Measurements from ENCODE around the gene TMC1.

Gene TMC1

GRCh38 chr9:72576087-72576486 is 54.7 kb downstream of the TMC1 start:
- Histone ChIP-seq H4K20me1 (ENCODE audit: insufficient read depth, low read length, poor library complexity, severe bottlenecking) (no peaks in the 10 kb centered on the region), H3K4me3 (ENCODE audit: low read length, poor library complexity, severe bottlenecking) (no peak overlapping the region), H2AFZ (ENCODE audit: low read length) (no peak overlapping the region), H3K4me2 (ENCODE audit: low read depth, low read length, poor library complexity, severe bottlenecking) (no peak overlapping the region), H3K79me2 (ENCODE audit: insufficient read depth, low read length) (no peaks in the 10 kb centered on the region), H3K9ac (ENCODE audit: low read depth, low read length, poor library complexity, severe bottlenecking) (no peak overlapping the region), H3K9me2 (replicated peaks; ENCODE audit: low read depth, low read length) (no peaks in the 10 kb centered on the region), H3K36me3 (ENCODE audit: insufficient read depth, low read length) (no peaks in the 10 kb centered on the region), H3K9me3 (ENCODE audit: insufficient read depth, low read depth, low read length) (no peaks in the 10 kb centered on the region), H3K4me1 (ENCODE audit: insufficient read depth, low read length, poor library complexity, severe bottlenecking) (no peaks in the 10 kb centered on the region), H3K27me3 (ENCODE audit: insufficient read depth, low read length, poor library complexity, severe bottlenecking) (no peaks in the 10 kb centered on the region), H3F3A (ENCODE audit: low read depth) (no peaks in the 10 kb centered on the region)
- TF ChIP-seq EZH2phosphoT487 (IDR thresholded peaks at IDR 0.05; ENCODE audit: borderline replicate concordance) (no peak), CTCF (conservative IDR thresholded peaks at IDR 0.05; ENCODE audit: low read length) (no peak)

GRCh38 chr9:72577212-72577753 is 55.9 kb downstream of the TMC1 start:
- TF ChIP-seq CTCF (conservative IDR thresholded peaks at IDR 0.05; ENCODE audit: low read length) (no peak), EZH2phosphoT487 (IDR thresholded peaks at IDR 0.05; ENCODE audit: borderline replicate concordance) (no peak)
- Histone ChIP-seq H3K79me2 (ENCODE audit: insufficient read depth, low read length) (no peaks in the 10 kb centered on the region), H3K4me3 (ENCODE audit: low read length, poor library complexity, severe bottlenecking) (no peak overlapping the region), H3K27me3 (ENCODE audit: insufficient read depth, low read length, poor library complexity, severe bottlenecking) (no peaks in the 10 kb centered on the region), H3K9ac (ENCODE audit: low read depth, low read length, poor library complexity, severe bottlenecking) (no peak overlapping the region), H2AFZ (ENCODE audit: low read length) (no peak overlapping the region), H4K20me1 (ENCODE audit: insufficient read depth, low read length, poor library complexity, severe bottlenecking) (no peaks in the 10 kb centered on the region), H3K4me2 (ENCODE audit: low read depth, low read length, poor library complexity, severe bottlenecking) (no peak overlapping the region), H3K9me2 (replicated peaks; ENCODE audit: low read depth, low read length) (no peaks in the 10 kb centered on the region), H3F3A (ENCODE audit: low read depth) (no peaks in the 10 kb centered on the region), H3K4me1 (ENCODE audit: insufficient read depth, low read length, poor library complexity, severe bottlenecking) (no peaks in the 10 kb centered on the region), H3K9me3 (ENCODE audit: insufficient read depth, low read depth, low read length) (no peaks in the 10 kb centered on the region), H3K36me3 (ENCODE audit: insufficient read depth, low read length) (no peaks in the 10 kb centered on the region)

DNA sequence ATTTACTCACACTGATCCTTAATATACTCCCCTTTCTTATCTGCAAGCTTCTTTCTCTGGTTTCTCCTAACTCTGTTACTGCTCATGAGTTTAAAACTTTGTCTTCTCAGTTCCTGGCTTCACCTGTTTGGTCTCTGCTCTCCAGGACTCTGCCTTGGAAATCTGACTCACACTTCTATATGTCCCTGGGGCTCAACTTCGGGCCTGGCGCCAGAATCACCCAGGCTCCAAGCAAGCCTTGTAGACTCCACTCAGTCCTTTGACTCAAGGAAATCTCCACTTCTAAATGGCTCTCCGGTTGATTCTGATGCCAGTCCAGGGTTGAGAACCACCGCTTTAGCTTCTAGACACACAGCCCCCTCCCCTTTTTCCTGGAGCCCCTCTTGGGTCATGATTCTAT is 57.8 kb downstream of the TMC1 start:
- Histone ChIP-seq H3K27me3 (ENCODE audit: insufficient read depth, low read length, poor library complexity, severe bottlenecking) (no peaks in the 10 kb centered on the region), H3K4me1 (ENCODE audit: insufficient read depth, low read length, poor library complexity, severe bottlenecking) (no peaks in the 10 kb centered on the region), H3K4me2 (ENCODE audit: low read depth, low read length, poor library complexity, severe bottlenecking) (no peak overlapping the region), H3F3A (ENCODE audit: low read depth) (no peaks in the 10 kb centered on the region), H3K9me2 (replicated peaks; ENCODE audit: low read depth, low read length) (no peaks in the 10 kb centered on the region), H3K4me3 (ENCODE audit: low read length, poor library complexity, severe bottlenecking) (no peak overlapping the region), H2AFZ (ENCODE audit: low read length) (no peak overlapping the region), H4K20me1 (ENCODE audit: insufficient read depth, low read length, poor library complexity, severe bottlenecking) (no peaks in the 10 kb centered on the region), H3K79me2 (ENCODE audit: insufficient read depth, low read length) (no peaks in the 10 kb centered on the region), H3K9me3 (ENCODE audit: insufficient read depth, low read depth, low read length) (no peaks in the 10 kb centered on the region), H3K9ac (ENCODE audit: low read depth, low read length, poor library complexity, severe bottlenecking) (no peak overlapping the region), H3K36me3 (ENCODE audit: insufficient read depth, low read length) (no peaks in the 10 kb centered on the region)
- TF ChIP-seq EZH2phosphoT487 (IDR thresholded peaks at IDR 0.05; ENCODE audit: borderline replicate concordance) (no peak), CTCF (conservative IDR thresholded peaks at IDR 0.05; ENCODE audit: low read length) (no peak)
